GM21381 (cell line): ENCODE data around the gene WFDC8.

Experiments used
- ATAC-seq: cut with Tn5 transposase; IDR thresholded peaks from one replicate; pipeline ENCODE4 v1.9.1; 2021; ENCODE audit warnings: mild to moderate bottlenecking, moderate library complexity; ENCODE audit not compliant: unreplicated experiment

The WFDC8 gene

DNA sequence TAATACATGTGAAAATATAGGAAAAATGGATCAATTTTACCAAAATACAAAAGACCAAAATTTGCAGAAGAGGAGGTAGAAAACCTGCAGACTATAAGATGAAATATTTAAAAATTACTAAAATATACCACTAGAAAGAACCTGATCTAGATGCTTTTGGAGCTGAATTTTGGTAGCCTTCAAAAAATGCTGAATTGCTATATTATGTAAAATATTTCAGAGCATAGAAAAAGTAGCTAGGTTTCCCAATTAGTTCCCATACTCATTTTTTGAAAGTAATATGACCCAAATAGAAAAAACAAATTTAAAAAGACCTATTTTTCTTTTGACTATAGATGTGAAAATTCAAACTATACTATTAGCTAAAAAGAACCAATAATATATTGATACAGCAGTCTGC, 28.3 kb downstream of the WFDC8 start:
- ATAC-seq, result no peak

DNA sequence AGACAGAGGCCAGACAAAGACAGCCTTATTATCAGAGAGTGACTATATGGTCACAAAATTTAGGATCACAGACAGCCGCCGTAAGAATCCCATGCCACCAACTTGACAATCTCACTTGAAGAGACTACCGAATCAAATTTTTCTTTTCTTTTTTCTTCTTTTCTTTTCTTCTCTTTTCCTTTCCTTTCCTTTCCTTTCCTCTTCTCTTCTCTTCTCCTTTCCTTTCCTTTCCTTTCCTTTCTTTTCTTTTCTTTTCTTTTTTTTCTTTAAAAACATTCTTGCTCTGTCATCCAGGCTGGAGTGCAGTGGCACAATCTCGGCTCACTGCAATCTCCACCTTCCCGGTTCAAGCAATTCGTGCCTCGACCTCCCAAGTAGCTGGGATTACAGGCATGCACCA, 30.7 kb downstream of the WFDC8 start:
- ATAC-seq, result no peak

DNA sequence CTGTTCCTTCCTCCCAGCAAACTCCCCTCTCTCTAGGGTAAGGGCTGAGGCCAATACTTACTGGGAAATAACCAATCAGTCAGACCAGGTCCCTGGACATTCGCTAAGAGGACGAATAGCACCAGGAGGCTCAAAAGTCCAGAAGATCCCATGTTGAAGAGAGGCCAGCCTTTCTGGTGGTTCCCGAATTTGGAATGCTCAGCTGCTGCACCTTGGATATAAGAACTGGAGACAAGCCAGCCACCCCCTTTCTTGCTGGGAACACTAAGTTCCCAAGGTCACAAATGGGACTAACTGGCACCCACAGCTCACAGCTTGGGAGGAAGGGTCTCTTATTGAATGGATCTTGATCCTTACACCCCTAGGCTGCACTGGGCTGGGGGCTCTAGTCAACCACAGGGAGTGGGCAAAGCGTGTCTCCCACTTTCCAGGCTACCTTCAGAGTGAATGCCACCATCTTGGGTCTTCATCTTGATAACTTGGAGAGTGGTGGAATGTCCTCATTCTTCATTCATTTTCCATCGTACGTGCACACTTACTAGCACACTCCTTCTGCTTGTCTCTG, 31.8 kb downstream of the WFDC8 start, which contains the start of gene EPPIN:
TSS of gene EPPIN (minus strand) at position 196 of the 565 bp plus-strand sequence. CDS start at position 152, 44 bp downstream.
- no peak for ATAC-seq

DNA sequence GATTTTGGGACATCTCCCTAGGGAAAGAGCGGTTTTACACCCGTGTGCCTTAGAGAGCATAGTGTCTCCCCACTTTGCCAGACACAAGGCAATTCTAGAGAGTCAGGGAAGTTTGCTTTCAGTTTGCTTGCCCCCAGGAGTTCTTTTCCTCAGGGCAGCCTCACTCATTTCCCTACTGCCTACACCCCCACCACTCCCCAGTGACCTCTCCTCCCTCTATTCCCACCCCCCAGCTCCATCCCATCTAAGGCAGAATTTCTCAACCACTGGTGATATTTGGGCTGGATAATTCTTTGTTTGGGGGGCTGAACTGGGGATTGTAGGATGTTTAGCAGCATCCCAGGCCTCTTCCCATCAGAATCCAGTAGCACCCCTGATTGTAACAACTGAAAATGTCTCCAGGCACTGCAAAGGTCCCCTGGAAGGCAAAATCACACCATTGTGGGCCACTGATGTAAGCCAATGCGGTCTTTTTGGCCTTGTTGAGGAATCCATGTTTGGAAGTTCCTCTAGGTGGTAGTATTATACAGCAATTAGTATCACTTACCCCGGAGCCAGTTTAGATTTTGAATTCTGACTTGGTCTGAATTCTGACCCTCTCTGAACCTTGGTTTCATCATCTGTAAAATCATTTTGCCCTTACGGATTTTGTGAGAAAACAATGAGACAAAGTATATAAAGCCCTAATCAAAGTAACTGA, 33.2 kb downstream of the WFDC8 start:
- ATAC-seq, result no peak

DNA sequence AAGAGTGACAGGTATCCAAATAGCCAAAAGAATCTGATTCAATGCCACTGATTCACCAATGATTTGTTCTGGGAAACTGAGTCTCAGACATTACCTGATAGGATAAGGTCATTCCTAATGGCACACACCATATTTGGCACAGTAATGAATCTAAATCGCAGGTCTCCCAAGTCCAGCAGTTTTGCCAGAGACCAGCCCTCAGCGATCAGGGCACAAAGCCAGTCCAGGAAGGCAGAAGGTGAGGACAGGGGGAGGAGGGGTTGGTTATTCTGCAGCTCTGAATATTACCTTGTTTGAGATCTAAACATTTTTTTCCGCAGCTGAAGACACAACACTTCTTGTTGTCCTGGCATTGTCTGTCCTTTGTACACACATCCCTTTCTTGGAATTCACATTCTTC, 33.7 kb downstream of the WFDC8 start:
- ATAC-seq, result no peak

DNA sequence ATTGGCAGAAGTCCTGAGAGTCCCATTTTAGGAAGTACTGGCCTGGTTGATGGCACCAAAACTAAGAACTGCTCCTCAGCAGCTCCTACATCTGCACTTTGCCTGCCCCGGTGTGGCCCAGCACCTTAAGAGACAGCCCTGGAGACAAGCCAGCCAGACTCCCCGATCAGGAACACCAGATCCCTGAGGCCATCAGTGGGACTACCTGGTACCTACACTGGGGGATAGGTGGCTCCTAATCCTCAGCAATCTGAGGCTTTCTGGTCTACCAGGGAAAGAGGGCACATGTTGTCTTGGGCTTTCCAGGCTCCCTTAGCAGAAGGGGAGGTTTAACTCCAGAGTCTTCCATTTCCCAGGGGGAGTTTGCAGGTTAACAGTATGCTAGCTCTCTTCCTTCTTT, 39.7 kb downstream of the WFDC8 start, which contains the start of gene WFDC6:
TSS of gene WFDC6 (minus strand) at position 101 of the 400 bp plus-strand sequence. CDS start at position 26, 75 bp downstream.
- no peak for ATAC-seq

DNA sequence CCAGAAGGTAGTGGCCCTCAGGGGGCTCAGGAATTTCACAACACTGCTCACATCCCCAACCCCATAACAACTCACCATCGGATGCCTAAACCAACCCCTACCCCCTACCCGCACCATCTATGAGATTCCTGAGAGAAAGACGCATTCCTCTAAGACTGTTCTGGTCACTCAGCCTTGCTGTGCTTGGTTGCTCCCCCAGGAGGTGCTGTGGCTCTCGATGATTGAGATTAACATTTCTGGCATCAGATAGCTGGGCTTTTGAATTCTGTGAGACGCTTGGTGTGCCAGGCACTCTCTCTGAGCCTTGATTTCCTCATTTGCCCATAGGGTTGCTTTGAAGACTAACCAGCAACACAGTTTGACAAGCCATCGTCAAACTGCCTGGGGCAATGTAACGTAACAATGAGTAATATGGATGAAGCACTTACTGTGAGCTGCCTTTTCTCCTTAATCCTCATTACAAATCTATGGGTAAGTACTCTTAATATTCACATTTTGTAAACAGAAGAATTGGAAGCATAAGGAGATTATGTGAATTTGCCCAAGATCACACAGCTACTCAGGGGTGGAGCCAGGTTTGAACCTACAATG, 40.8 kb downstream of the WFDC8 start:
- ATAC-seq, result no peak

DNA sequence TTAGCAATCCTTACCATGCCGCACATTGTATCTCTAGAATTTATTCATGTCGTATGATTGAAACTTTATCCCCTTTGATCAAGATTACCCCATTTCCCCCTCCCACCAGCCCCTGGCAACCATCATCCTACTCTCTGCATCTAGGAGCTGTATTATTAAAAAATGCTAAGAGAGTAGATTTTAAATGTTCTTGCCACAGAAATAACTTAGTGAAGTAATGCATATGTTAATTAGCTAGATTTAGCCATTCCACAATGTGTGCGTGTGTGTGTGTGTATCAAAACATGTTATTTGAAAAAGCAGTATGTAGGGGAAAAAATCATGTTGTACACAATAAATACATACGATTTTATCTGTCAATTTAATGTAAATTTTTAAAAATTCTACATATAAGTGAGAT, 51.8 kb downstream of the WFDC8 start:
- no peak for ATAC-seq

DNA sequence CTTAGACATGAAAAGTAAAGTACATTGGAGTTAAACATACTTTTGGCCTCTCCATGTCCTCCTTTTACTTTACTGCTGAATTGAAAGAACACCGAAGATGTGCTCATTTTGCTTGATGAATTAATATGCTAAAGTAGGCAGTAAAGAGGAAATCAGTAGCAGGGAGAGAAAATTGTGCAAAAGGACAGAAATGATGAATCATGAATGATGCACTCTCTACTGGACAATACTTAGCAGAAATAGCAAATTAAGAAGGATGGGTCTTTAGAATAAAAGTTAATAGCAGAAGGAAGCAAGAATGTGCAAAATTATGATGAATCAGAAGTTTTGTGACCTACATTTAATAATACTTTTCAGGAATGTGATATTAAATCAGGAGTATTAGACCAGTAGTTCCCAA, 55.3 kb downstream of the WFDC8 start:
- ATAC-seq, result no peak

DNA sequence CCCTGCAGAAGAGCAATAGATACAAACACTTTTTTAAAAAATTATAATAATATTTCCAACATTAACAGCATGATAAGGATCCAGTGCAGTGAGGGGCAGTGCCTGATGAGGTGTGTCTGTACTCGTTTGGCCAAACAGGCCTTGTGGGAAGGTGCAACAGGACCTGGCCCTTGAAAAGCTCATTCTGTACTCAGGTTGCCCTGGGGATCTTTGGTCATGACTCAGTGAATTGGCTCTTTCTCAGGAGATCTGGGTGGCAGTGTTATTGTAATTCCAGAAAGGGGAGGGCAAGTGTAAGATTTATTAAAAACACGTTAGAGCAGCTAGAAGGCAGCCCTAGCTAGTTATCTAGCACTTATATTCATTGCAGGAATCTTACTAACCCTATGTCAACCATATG, 60.8 kb downstream of the WFDC8 start:
- no peak for ATAC-seq

DNA sequence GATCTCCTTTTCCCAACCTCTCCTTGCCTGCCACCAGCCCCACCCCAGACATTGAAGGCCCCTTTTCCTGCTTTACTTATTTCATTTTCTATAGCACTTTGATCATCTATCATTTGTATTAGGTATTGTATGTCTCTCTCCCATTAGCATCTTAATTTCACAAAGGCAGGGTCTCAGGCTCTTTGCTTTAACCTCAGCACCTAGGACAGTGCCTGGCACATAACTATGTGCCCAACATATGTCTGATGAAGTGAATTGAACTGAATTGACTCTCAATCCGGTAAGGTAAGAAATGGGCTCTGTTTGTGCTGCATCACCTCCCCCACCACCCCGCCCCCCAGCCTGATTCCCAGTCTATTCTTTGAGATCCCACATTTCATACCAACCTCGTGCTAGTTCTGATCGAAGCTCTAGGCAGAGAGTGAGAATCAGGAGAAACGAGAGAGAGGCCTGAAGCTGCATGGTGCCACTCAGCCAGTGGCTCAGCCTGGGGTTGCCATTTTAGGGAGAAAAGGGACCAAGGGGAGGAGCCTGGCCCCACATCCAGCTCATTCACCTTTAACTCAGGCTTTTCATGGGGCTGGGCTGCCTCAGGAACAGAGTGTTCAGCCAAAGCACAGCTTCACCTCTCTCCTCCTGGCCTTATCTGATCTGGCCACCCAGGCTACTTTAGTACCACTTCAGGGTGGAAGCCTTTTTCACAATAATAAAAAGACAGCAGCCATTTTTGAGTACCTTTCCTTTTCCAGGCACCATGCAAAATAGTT, 63.8 kb downstream of the WFDC8 start, which contains the start of gene SPINT3:
TSS of gene SPINT3 (minus strand) at position 476 of the 767 bp plus-strand sequence. CDS start at position 462, 14 bp downstream.
- no peak for ATAC-seq

DNA sequence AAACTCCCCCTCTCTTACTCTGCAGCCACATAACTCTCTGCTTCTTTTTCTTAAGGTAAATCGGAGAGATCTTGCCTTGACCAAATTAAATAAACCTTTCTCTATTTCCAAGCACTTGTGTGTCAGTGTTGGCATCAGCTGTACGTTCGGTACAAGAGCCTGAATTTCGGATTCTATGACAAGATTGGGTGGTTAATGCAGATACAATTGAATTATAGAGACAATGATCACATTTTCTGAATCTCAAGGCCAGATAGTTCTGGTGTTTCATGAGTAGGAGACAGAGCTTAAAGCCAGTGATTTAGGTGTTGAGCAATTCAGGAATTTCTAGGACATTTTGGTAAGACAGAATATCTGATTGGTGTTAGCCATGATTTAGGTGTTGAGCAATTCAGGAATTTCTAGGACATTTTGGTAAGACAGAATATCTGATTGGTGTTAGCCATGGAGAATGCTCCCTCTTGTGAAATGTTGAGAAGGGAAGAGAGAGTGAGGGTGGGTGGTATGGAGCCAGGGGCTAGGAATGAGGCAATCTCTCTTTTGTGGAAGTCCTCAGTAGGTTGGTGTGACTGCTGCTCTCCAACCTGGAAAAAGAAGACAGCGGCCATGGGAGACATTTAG, 68.7 kb downstream of the WFDC8 start:
- no peak for ATAC-seq

DNA sequence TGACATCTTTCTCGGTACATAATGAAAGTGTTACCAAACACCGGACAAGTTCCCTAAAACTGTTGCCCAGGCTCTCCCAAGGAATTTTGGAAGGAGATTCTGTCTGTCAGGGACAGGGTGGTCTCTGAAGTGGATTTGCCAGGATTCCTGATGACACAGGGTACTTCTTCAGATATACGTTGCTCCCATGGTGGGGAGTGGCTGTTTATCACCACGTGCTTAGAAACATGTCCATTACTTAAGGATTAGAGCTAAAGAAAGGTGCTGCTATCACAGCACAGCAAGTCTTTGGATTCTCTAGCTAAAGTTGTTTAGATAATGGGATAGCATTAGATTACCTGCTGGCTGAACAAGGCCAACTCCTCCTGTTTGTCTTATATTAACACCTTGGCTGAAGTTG, 70.0 kb downstream of the WFDC8 start:
- ATAC-seq, result no peak

DNA sequence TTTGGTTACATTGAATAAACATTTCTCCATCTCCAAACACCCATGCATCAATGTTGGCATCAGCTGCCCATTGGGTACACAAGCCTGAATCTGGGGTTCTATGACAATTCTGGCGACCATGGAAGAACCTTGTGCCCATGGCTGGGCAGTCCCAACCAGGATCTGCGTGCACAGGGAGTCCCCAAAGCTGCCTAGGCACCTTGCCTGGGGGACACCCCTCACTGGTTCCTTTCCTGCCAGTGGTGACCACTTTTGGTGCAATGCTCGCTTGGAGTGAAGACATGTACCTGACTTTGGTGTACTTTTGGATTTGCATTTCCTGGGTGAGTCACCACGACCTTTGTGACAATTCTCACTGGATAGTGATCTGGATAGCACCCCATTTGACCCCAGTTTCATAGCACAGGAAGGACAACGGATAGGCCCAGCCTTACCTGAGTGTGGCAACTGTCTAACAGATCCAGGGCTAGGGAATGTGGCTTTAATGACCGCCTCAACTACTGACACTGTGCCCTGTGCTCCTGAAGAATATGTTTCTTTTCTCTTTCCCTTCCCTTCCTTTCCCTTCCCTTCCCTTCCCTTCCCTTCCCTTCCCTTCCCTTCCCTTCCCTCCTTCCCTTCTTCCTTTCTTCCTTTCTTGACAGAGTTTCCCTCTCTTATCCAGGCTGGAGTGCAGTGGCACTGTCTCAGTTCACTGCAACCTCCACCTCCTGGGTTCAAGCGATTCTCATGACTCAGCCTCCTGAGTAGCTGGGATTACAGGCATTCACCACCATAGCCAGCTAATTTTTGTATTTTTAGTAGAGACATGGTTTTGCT, 70.8 kb downstream of the WFDC8 start:
- ATAC-seq, result no peak

DNA sequence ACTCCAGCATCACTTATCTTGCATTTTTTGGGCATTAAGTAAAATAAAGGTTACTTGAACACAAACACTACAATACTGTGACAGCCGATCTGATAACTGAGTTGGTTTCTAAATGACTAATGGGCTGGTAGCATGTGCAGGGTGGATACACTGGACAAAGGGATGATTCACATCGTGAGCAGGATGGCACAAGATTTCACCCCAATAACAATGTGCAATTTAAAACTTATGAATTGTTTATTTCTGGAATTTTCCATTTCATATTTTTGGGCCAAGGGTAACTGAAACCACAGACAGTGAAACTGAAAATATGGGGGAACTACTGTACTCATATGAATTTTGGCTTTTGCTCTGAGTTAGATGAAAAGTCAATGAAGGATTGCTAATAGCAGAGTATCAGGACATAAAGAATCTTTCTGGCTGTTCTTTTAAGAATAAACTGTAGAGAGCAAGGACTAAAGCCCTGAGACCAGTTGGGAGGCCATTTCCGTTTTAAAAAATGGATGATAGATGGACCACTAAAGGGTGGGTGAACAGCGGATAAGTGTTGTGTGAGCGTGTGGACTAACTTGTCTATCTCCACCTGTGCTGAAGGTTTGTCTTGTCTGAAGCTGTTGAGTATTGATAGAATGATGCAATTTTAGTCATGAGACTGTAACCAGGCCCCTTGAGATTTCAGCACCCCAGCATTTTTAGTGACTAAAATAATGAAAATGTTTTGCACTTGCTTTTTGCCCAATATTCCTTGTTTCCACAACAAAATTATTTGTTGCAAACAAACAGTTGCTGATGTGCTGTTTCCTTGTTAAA, 71.9 kb downstream of the WFDC8 start:
- ATAC-seq, result no peak

DNA sequence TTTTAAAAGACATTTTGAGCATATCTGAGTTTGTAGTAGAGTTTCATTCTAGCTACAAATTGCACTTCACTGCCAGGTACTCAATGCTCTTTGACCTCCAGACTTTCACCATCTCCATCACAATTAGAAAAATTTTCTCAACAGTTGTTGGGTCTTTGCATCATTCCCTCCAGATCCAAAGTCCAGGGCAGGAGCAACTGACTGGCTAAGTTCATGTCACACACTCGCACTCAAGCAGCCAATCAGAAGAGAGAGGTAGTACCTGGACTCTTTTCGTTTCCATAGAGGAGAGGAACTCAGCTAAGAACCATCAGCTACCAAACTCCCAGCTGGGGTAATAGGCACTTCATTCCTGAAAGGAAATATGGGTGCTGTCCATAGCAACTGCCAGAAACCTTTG, 72.7 kb downstream of the WFDC8 start:
- ATAC-seq, result no peak

DNA sequence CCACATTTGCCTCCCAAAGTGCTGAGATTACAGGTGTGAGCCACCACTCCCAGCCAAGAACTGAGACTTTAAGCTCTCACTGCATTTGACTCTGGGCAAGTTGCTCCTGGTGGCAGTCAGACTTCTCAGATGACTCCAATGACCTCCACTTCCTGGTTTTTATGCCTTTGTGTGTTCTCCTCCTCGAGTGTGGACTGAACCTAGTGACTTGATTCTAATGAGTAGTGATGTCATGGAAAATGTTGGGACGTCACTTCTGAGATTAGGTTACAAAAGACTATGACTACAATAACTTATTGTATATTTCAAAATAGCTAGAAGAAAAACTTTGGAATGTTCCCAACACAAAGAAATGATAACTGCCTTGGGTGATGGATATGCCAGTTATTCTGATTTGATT, 75.7 kb downstream of the WFDC8 start:
- no peak for ATAC-seq

DNA sequence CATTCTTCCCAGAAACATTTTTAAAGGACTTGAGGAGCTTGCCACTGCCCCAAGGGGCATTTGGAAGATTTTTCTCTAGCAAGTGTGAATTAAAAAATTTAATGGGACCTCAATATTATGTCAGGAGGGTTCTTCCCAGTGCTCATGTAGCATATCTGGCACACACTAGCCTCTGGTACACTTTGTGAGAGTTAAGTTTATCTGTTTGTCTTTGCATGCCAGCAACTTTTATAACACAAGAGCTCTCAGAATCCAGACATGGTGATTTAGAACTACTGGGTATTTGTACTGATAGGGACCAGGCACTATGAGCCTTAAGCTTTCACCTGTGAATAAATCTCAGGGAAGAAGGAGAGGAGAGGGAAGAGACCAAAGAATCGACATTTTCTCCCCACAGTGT, 76.5 kb downstream of the WFDC8 start:
- ATAC-seq, result no peak
